Measurements from ENCODE around the gene EPAS1. TPM values are rescaled to one million over a fixed set of nuclear protein-coding genes. Genes with fewer than 3 reads are reported as not detected.

EPAS1 gene
- total RNA-seq, 2 experiments from 2014 or later: 4.2 to 5.4 TPM

- Mint-ChIP-seq H3K27ac (no peak overlapping the region), H3K4me3 (no peak overlapping the region), H3K27me3 (peaks cover 15% of the 10 kb centered on the region), H3K9me3 (no peaks in the 10 kb centered on the region), H3K36me3 (ENCODE audit: low read depth) (no peaks in the 10 kb centered on the region), H3K4me1 (ENCODE audit: low read depth) (no peaks in the 10 kb centered on the region)
- ChIA-PET CTCF (no interaction called here), POLR2A (interaction anchor here (1.1 kb wide), 1 partner anchor 8 kb away, joined by 3 read pairs; no protein-coding TSS in a partner anchor)
- peaks cover 7 to 16% of the 10 kb centered on the region in 2 experiments for H3K27me3 ChIP-seq (ENCODE audit: control insufficient read depth in 1 of 2, insufficient read depth in 2 of 2, low read length in 2 of 2)
- peaks cover 5% of the 10 kb centered on the region for H3K4me1 ChIP-seq (ENCODE audit: insufficient read depth, low read length)
- no peaks in the 10 kb centered on the region for H3K36me3 ChIP-seq (ENCODE audit: insufficient read depth, low read length)
- intact Hi-C loops (cut with DNase I, micrococcal nuclease): no loop called here
- ATAC-seq (ENCODE audit: poor library complexity): no peak
- no peaks in the 10 kb centered on the region for H3K9me3 ChIP-seq (ENCODE audit: control insufficient read depth in 1 of 2, insufficient read depth in 1 of 2, low read length in 2 of 2)
- H3K4me3 ChIP-seq (ENCODE audit: low read length): no peak overlapping the region
- no peak for TF ChIP-seq CTCF (IDR thresholded peaks at IDR 0.05)
- no peak overlapping the region for H3K27ac ChIP-seq (ENCODE audit: low read depth in 1 of 2, low read length in 2 of 2)
- DNase-seq: no peak
These were observed 15.9 kb downstream of the EPAS1 start for GRCh38 chr2:46313063-46313462.

GRCh38 chr2:46314065-46314835 lies 17.0 kb downstream of the EPAS1 start:
- H3K27me3 Mint-ChIP-seq: peaks cover 10% of the 10 kb centered on the region
- no peaks in the 10 kb centered on the region for H3K36me3 Mint-ChIP-seq (ENCODE audit: low read depth)
- intact Hi-C loops (cut with DNase I, micrococcal nuclease): no loop called here
- no peaks in the 10 kb centered on the region for H3K4me1 Mint-ChIP-seq (ENCODE audit: low read depth)
- ATAC-seq (ENCODE audit: poor library complexity) (no peak), DNase-seq (no peak)
- CTCF ChIA-PET: no interaction called here
- peaks cover 5% of the 10 kb centered on the region for H3K4me1 ChIP-seq (ENCODE audit: insufficient read depth, low read length)
- H3K27ac ChIP-seq (ENCODE audit: low read depth in 1 of 2, low read length in 2 of 2): no peak overlapping the region
- POLR2A ChIA-PET: no interaction called here
- no peak overlapping the region for H3K4me3 Mint-ChIP-seq
- H3K27me3 ChIP-seq (ENCODE audit: control insufficient read depth in 1 of 2, insufficient read depth in 2 of 2, low read length in 2 of 2): peaks cover 5 to 6% of the 10 kb centered on the region in 2 experiments
- H3K9me3 Mint-ChIP-seq: no peaks in the 10 kb centered on the region
- no peak for TF ChIP-seq CTCF (IDR thresholded peaks at IDR 0.05)
- no peaks in the 10 kb centered on the region for H3K9me3 ChIP-seq (ENCODE audit: control insufficient read depth in 1 of 2, insufficient read depth in 1 of 2, low read length in 2 of 2)
- no peak overlapping the region for H3K27ac Mint-ChIP-seq
- no peak overlapping the region for H3K4me3 ChIP-seq (ENCODE audit: low read length)
- H3K36me3 ChIP-seq (ENCODE audit: insufficient read depth, low read length): no peaks in the 10 kb centered on the region

GRCh38 chr2:46315103-46315890 lies 18.1 kb downstream of the EPAS1 start:
- no peak for ATAC-seq (ENCODE audit: poor library complexity)
- POLR2A ChIA-PET: no interaction called here
- H3K4me3 Mint-ChIP-seq: no peak overlapping the region
- Histone ChIP-seq H3K27ac (ENCODE audit: low read depth in 1 of 2, low read length in 2 of 2) (no peak overlapping the region), H3K36me3 (ENCODE audit: insufficient read depth, low read length) (no peaks in the 10 kb centered on the region), H3K9me3 (ENCODE audit: control insufficient read depth in 1 of 2, insufficient read depth in 1 of 2, low read length in 2 of 2) (no peaks in the 10 kb centered on the region), H3K4me1 (ENCODE audit: insufficient read depth, low read length) (peaks cover 5% of the 10 kb centered on the region), H3K4me3 (ENCODE audit: low read length) (no peak overlapping the region), H3K27me3 (ENCODE audit: control insufficient read depth in 1 of 2, insufficient read depth in 2 of 2, low read length in 2 of 2) (no peaks in the 10 kb centered on the region)
- H3K4me1 Mint-ChIP-seq (ENCODE audit: low read depth): peaks cover 5% of the 10 kb centered on the region
- H3K36me3 Mint-ChIP-seq (ENCODE audit: low read depth): no peaks in the 10 kb centered on the region
- no peak overlapping the region for H3K27ac Mint-ChIP-seq
- CTCF ChIA-PET: no interaction called here
- TF ChIP-seq CTCF (IDR thresholded peaks at IDR 0.05): no peak
- H3K27me3 Mint-ChIP-seq: peaks cover 2% of the 10 kb centered on the region
- intact Hi-C loops (cut with DNase I, micrococcal nuclease): no loop called here
- peak in 2 of 14 experiments; percentile 11 to 25 for DNase-seq
- H3K9me3 Mint-ChIP-seq: no peaks in the 10 kb centered on the region

Measured in CD4-positive, alpha-beta T cell (primary cell).